PC-9 (cell line): ENCODE data around the gene WBP2.

Experiments used
- EZH2 ChIP-seq: fragments of 200-600 bp; sonication (generic); IDR thresholded peaks from 2 replicates; pipeline ENCODE4 v1.8.0; 2017; ENCODE audit warnings: antibody characterized with exemption, low read depth
- TF ChIP-seq, protein P1 (sequence below): fragments of 200-600 bp; sonication (generic); conservative IDR thresholded peaks from 2 replicates; pipeline ENCODE4 v1.6.1; 2017; ENCODE audit warnings: mixed run types, antibody characterized with exemption, mild to moderate bottlenecking, moderate library complexity

DNA sequence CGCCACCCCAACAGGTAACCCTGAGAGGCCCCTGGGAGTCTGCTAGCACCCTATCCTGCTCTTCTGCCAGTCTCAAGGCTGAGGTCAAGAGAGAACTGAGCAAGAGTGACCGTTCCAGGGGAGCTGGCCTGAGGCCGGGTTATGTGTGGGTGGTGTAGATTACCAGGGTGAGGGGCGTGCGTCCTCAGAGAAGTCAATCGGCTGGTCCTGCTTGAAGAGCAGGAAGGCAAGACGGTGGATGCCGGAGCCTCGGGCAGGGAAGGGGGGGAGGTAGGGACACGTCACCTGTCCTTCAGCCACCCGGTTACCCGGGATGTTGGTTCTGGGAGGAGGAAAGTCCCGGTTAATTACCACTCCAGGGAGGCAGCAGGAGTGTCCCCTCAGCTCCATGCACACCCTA is 44.2 kb upstream of the WBP2 start:
- TF ChIP-seq, protein P1, sequence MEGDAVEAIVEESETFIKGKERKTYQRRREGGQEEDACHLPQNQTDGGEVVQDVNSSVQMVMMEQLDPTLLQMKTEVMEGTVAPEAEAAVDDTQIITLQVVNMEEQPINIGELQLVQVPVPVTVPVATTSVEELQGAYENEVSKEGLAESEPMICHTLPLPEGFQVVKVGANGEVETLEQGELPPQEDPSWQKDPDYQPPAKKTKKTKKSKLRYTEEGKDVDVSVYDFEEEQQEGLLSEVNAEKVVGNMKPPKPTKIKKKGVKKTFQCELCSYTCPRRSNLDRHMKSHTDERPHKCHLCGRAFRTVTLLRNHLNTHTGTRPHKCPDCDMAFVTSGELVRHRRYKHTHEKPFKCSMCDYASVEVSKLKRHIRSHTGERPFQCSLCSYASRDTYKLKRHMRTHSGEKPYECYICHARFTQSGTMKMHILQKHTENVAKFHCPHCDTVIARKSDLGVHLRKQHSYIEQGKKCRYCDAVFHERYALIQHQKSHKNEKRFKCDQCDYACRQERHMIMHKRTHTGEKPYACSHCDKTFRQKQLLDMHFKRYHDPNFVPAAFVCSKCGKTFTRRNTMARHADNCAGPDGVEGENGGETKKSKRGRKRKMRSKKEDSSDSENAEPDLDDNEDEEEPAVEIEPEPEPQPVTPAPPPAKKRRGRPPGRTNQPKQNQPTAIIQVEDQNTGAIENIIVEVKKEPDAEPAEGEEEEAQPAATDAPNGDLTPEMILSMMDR = no peak
- no peak for TF ChIP-seq EZH2
